Right lobe of liver (tissue), 4 donors: ENCODE results near the gene HTRA2.

Experiments used
- CTCF ChIP-seq, 4 donors: fragments of 200-600 bp in 3 of 4; fragments of 450-650 bp in 1 of 4; IDR thresholded peaks; one replicate each; pipeline versions ENCODE4 v1.5.1 to v1.8.0; 2016 to 2022; ENCODE audit warnings: antibody characterized with exemption in 4 of 4, mild to moderate bottlenecking in 2 of 4
- POLR2A ChIP-seq: fragments of 450-650 bp; IDR thresholded peaks from one replicate; pipeline ENCODE4 v1.6.1; 2017; ENCODE audit warnings: antibody characterized with exemption, mild to moderate bottlenecking
- donor health status: DM: no; HTN: no; CAD: no.
- donor health status: DM: no; HTN: no; CAD: no.
- donor health status: DM: no; HTN: yes; CAD: no.

DNA sequence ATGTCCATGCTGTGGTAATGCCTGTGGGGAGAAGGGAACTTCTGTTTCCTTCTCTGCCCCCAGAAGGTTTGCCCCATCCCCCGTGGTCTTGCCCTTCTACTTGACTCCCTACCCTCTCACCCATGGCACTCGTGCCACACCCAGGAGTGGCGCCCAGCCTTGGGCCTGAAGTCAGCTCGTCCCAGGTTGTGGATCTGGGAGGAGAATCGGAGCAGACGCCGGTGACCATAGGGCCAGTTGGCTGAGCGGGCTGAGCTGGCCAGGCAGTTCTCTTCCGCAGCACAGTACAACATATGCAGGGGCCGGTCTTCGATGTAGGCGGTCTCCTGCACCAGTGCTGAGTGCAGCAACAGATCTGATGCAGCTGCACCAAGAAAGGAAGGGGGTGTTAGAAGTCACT is 4.7 kb downstream of the HTRA2 start:
- TF ChIP-seq POLR2A (no peak), CTCF (IDR thresholded peaks at IDR 0.05) (no peak)
